Hepatocyte (in vitro differentiated cells): ENCODE data around the gene TRAF3. TPM values are rescaled to one million over a fixed set of nuclear protein-coding genes. Genes with fewer than 3 reads are reported as not detected.

Experiments used
- DNase-seq: peaks from one replicate; pipeline ENCODE4 v3.0.0-alpha.2; 2016; ENCODE audit warnings: low spot score
- H2AFZ ChIP-seq: fragments of 200-600 bp; sonication (generic); 2 replicates; pipeline ENCODE4 v1.6.0; 2016; ENCODE audit warnings: antibody characterized with exemption, mild to moderate bottlenecking
- H3K27ac ChIP-seq: fragments of 200-600 bp; sonication (generic); 2 replicates; pipeline ENCODE4 v1.5.1; 2016; ENCODE audit warnings: mild to moderate bottlenecking
- H3K27me3 ChIP-seq: fragments of 200-600 bp; sonication (generic); 2 replicates; pipeline ENCODE4 v1.6.1; 2016
- H3K36me3 ChIP-seq: fragments of 200-600 bp; sonication (generic); replicated peaks from 2 replicates; pipeline ENCODE4 v1.5.1; 2016; ENCODE audit warnings: low read depth; ENCODE audit not compliant: insufficient read depth
- H3K4me1 ChIP-seq: fragments of 200-600 bp; sonication (generic); 2 replicates; pipeline ENCODE4 v1.5.1; 2016; ENCODE audit warnings: mild to moderate bottlenecking, moderate library complexity; ENCODE audit not compliant: insufficient read depth
- H3K4me2 ChIP-seq: fragments of 200-600 bp; sonication (generic); 2 replicates; pipeline ENCODE4 v1.6.0; 2016
- H3K4me3 ChIP-seq: fragments of 200-600 bp; sonication (generic); 2 replicates; pipeline ENCODE4 v1.5.1; 2016; ENCODE audit warnings: mild to moderate bottlenecking
- H3K79me2 ChIP-seq: fragments of 200-600 bp; sonication (generic); 2 replicates; pipeline ENCODE4 v1.6.0; 2017; ENCODE audit warnings: mild to moderate bottlenecking
- H3K9me2 ChIP-seq: fragments of 200-600 bp; sonication (generic); replicated peaks from 2 replicates; pipeline ENCODE4 v1.6.0; 2017; ENCODE audit warnings: mild to moderate bottlenecking; ENCODE audit not compliant: insufficient read depth
- H3K9me3 ChIP-seq: fragments of 200-600 bp; sonication (generic); 2 replicates; pipeline ENCODE4 v1.5.1; 2016; ENCODE audit warnings: low read depth, mild to moderate bottlenecking
- H4K20me1 ChIP-seq: fragments of 200-600 bp; sonication (generic); 2 replicates; pipeline ENCODE4 v1.6.0; 2016; ENCODE audit warnings: mild to moderate bottlenecking; ENCODE audit not compliant: insufficient read depth, poor library complexity, severe bottlenecking
- CTCF ChIP-seq: fragments of 200-600 bp; sonication (generic); IDR thresholded peaks from 2 replicates; pipeline ENCODE4 v1.5.1; 2016; ENCODE audit warnings: antibody characterized with exemption, mild to moderate bottlenecking; ENCODE audit not compliant: poor library complexity
- EZH2 ChIP-seq: fragments of 200-600 bp; sonication (generic); IDR thresholded peaks from 2 replicates; pipeline ENCODE4 v1.6.1; 2016; ENCODE audit warnings: antibody characterized with exemption, mild to moderate bottlenecking, borderline replicate concordance
- EZH2phosphoT487 ChIP-seq: fragments of 200-600 bp; sonication (generic); IDR thresholded peaks from one replicate; pipeline ENCODE4 v1.6.1; 2018; ENCODE audit warnings: antibody characterized with exemption, mild to moderate bottlenecking, low read depth, moderate library complexity; ENCODE audit not compliant: unreplicated experiment, severe bottlenecking
- WGBS: methylation state at CpG from one replicate; pipeline ENCODE4 v1.1.6; 2016; ENCODE audit warnings: low lambda C conversion rate; ENCODE audit errors: missing lambda C conversion rate; 5-methylcytosine and 5-hydroxymethylcytosine counted together
- polyA plus RNA-seq: library from polyadenylated mRNA; unstranded; fragments of >200 nt; fragmentation: Nextera tagmentation; extraction: Ambion mirVana; gene quantifications from 2 replicates; pipeline ENCODE4 v1.2.1, GENCODE V29; 2016
- total RNA-seq: library from RNA; depleted of rRNA; stranded (reverse); fragments of >200 nt; gene quantifications from 2 replicates; pipeline ENCODE4 v1.2.3, GENCODE V29; 2014

The TRAF3 gene
- total and polyA plus RNA-seq, 2 experiments from 2014 or later: 8.0 to 15.8 TPM

GRCh38 chr14:102778338-102779083 lies 1.3 kb downstream of the TRAF3 start:
- peak overlapping the region; percentile 80 for H3K4me2 ChIP-seq
- peaks cover 50% of the 10 kb centered on the region for H3K79me2 ChIP-seq
- peak overlapping the region; percentile 95 for H3K4me3 ChIP-seq
- H3K36me3 ChIP-seq: no peaks in the 10 kb centered on the region
- H3K9me3 ChIP-seq: no peaks in the 10 kb centered on the region
- no peaks in the 10 kb centered on the region for H3K27me3 ChIP-seq
- TF ChIP-seq CTCF (no peak), EZH2 (no peak), EZH2phosphoT487 (no peak)
- H3K4me1 ChIP-seq: peaks cover 12% of the 10 kb centered on the region
- peaks cover 3% of the 10 kb centered on the region for H4K20me1 ChIP-seq
- DNase-seq: no peak
- H3K9me2 ChIP-seq: no peaks in the 10 kb centered on the region
- H2AFZ ChIP-seq: peak overlapping the region; percentile 45
- H3K27ac ChIP-seq: peak overlapping the region; percentile 91
- WGBS: 16% methylated on average over 29 of the region's 29 CpGs

GRCh38 chr14:102779084-102779462 lies 1.8 kb downstream of the TRAF3 start:
- no peak for DNase-seq
- Histone ChIP-seq H2AFZ (no peak overlapping the region), H3K9me3 (no peaks in the 10 kb centered on the region), H3K27ac (no peak overlapping the region), H3K9me2 (no peaks in the 10 kb centered on the region), H3K4me3 (peak overlapping the region; percentile 95), H3K79me2 (peaks cover 54% of the 10 kb centered on the region), H3K4me2 (peak overlapping the region; percentile 80), H4K20me1 (peaks cover 3% of the 10 kb centered on the region), H3K4me1 (peaks cover 12% of the 10 kb centered on the region), H3K36me3 (no peaks in the 10 kb centered on the region), H3K27me3 (no peaks in the 10 kb centered on the region)
- WGBS: 42% methylated on average over 4 of the region's 4 CpGs
- TF ChIP-seq EZH2phosphoT487 (no peak), EZH2 (no peak), CTCF (no peak)

- Histone ChIP-seq H4K20me1 (peaks cover 3% of the 10 kb centered on the region), H3K4me1 (peaks cover 12% of the 10 kb centered on the region), H3K9me2 (no peaks in the 10 kb centered on the region), H3K27me3 (no peaks in the 10 kb centered on the region), H3K79me2 (peaks cover 61% of the 10 kb centered on the region), H3K4me2 (peak overlapping the region; percentile 80), H2AFZ (no peak overlapping the region), H3K4me3 (no peak overlapping the region), H3K9me3 (no peaks in the 10 kb centered on the region), H3K27ac (no peak overlapping the region), H3K36me3 (no peaks in the 10 kb centered on the region)
- no peak for TF ChIP-seq CTCF
- TF ChIP-seq EZH2phosphoT487: no peak
- no peak for TF ChIP-seq EZH2
- no peak for DNase-seq
- WGBS: 86% methylated on average over 13 of the region's 13 CpGs
These were observed 2.5 kb downstream of the TRAF3 start for GRCh38 chr14:102779574-102780315.
